Neural progenitor cell (in vitro differentiated cells): ENCODE results near the gene PEPD. TPM values are rescaled to one million over a fixed set of nuclear protein-coding genes. Genes with fewer than 3 reads are reported as not detected.
A peak's percentile ranks its signal among the peaks of the same experiment; 100 is the strongest.
"Not testable (repeated sequence)": the region's sequence is repeated elsewhere in the genome, so short reads cannot be mapped to it uniquely, and the experiment has no call there.

ENCODE experiments used
- DNase-seq: peaks from one replicate; pipeline ENCODE4 v3.0.0-alpha.2; 2016; ENCODE audit warnings: low spot score
- H2AFZ ChIP-seq: fragments of 200-600 bp; sonication (generic); replicated peaks from 2 replicates; pipeline ENCODE4 v1.6.1; 2016; ENCODE audit warnings: antibody characterized with exemption
- H3F3A ChIP-seq: fragments of 200-600 bp; sonication (generic); 2 replicates; pipeline ENCODE4 v1.6.1; 2016; ENCODE audit warnings: antibody characterized with exemption, low read depth
- H3K27ac ChIP-seq: fragments of 200-600 bp; sonication (generic); 2 replicates; pipeline ENCODE4 v1.5.1; 2016; ENCODE audit warnings: mild to moderate bottlenecking
- H3K27me3 ChIP-seq: fragments of 200-600 bp; sonication (generic); 2 replicates; pipeline ENCODE4 v1.6.1; 2016; ENCODE audit warnings: mild to moderate bottlenecking, moderate library complexity
- H3K36me3 ChIP-seq: fragments of 200-600 bp; sonication (generic); 2 replicates; pipeline ENCODE4 v1.5.1; 2016
- H3K4me1 ChIP-seq: fragments of 200-600 bp; sonication (generic); 2 replicates; pipeline ENCODE4 v1.6.1; 2016; ENCODE audit warnings: mixed run types
- H3K4me2 ChIP-seq: fragments of 200-600 bp; sonication (generic); 2 replicates; pipeline ENCODE4 v1.6.1; 2016
- H3K4me3 ChIP-seq: fragments of 200-600 bp; sonication (generic); 2 replicates; pipeline ENCODE4 v1.5.1; 2016
- H3K79me2 ChIP-seq: fragments of 200-600 bp; sonication (generic); 2 replicates; pipeline ENCODE4 v1.6.1; 2016; ENCODE audit warnings: low read depth
- H3K9ac ChIP-seq: fragments of 200-600 bp; sonication (generic); 2 replicates; pipeline ENCODE4 v1.6.1; 2016
- H3K9me3 ChIP-seq: fragments of 200-600 bp; sonication (generic); 2 replicates; pipeline ENCODE4 v1.5.1; 2016; ENCODE audit warnings: low read depth
- H4K20me1 ChIP-seq: fragments of 200-600 bp; sonication (generic); 2 replicates; pipeline ENCODE4 v1.6.1; 2016; ENCODE audit warnings: low read depth
- H3K27ac Mint-ChIP-seq: 3 replicates; pipeline ENCODE4 v1.8.0; 2021; ENCODE audit warnings: mixed read lengths
- H3K27me3 Mint-ChIP-seq: 2 replicates; pipeline ENCODE4 v1.8.0; 2022; ENCODE audit warnings: low read depth, mild to moderate bottlenecking, inconsistent platforms, moderate library complexity, mixed read lengths; ENCODE audit not compliant: insufficient read depth
- H3K36me3 Mint-ChIP-seq: 3 replicates; pipeline ENCODE4 v1.8.0; 2021; ENCODE audit warnings: mixed read lengths
- H3K4me1 Mint-ChIP-seq: 3 replicates; pipeline ENCODE4 v1.8.0; 2021; ENCODE audit warnings: mixed read lengths
- H3K4me3 Mint-ChIP-seq: 3 replicates; pipeline ENCODE4 v1.8.0; 2021; ENCODE audit warnings: mild to moderate bottlenecking, moderate library complexity, mixed read lengths
- H3K9me3 Mint-ChIP-seq: 3 replicates; pipeline ENCODE4 v1.8.0; 2020; ENCODE audit warnings: mixed read lengths
- EZH2 ChIP-seq: fragments of 200-600 bp; sonication (generic); IDR thresholded peaks from 2 replicates; pipeline ENCODE4 v1.6.1; 2017; ENCODE audit warnings: antibody characterized with exemption, mild to moderate bottlenecking, moderate library complexity
- EZH2phosphoT487 ChIP-seq: fragments of 200-600 bp; sonication (generic); IDR thresholded peaks from 2 replicates; pipeline ENCODE4 v1.6.1; 2017; ENCODE audit warnings: antibody characterized with exemption
- total RNA-seq: library from RNA; depleted of rRNA; stranded (reverse); fragments of >200 nt; gene quantifications from 2 replicates; pipeline ENCODE4 v1.2.3, GENCODE V29; 2015; ENCODE audit warnings: low replicate concordance
- TF ChIP-seq, protein P1 (sequence below): fragments of 200-600 bp; sonication (generic); IDR thresholded peaks from 2 replicates; pipeline ENCODE4 v1.5.1; 2017; ENCODE audit warnings: antibody characterized with exemption, mild to moderate bottlenecking

The PEPD gene
- total RNA-seq, 1 donor from 2014 or later: 47.0 TPM

DNA sequence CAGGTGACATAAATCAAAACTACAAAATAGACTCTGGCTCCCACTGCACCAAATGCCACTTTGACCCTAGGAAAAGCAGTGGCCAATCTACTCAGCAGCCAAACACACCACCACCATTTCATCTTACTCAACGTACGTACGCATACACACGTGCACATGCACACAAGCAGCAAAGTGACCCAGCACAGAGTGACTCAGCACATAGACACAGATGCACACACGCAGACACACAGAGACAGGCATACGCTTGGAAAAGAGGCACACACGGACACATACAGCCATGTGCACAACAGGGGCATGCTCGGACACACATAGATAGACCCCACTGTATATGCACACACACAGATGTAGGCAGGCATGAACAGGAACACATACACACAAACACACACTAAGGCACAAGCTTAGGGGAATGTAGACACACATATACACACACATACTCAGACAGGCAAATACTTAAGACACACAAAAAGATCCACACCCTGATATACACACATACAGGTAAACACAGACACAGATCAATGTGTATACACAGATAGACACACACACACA is 37.3 kb downstream of the PEPD start:
- H3K27me3 ChIP-seq: no peaks in the 10 kb centered on the region
- Mint-ChIP-seq H3K9me3 (peaks cover 3% of the 10 kb centered on the region), H3K4me3 (no peak overlapping the region), H3K27me3 (peaks cover 2% of the 10 kb centered on the region), H3K4me1 (no peaks in the 10 kb centered on the region), H3K36me3 (peaks cover 6% of the 10 kb centered on the region), H3K27ac (peak overlapping the region; percentile 8)
- no peak overlapping the region for H3K4me2 ChIP-seq
- no peak for DNase-seq
- H4K20me1 ChIP-seq: peaks cover 3% of the 10 kb centered on the region
- no peaks in the 10 kb centered on the region for H3K79me2 ChIP-seq
- TF ChIP-seq, protein P1, sequence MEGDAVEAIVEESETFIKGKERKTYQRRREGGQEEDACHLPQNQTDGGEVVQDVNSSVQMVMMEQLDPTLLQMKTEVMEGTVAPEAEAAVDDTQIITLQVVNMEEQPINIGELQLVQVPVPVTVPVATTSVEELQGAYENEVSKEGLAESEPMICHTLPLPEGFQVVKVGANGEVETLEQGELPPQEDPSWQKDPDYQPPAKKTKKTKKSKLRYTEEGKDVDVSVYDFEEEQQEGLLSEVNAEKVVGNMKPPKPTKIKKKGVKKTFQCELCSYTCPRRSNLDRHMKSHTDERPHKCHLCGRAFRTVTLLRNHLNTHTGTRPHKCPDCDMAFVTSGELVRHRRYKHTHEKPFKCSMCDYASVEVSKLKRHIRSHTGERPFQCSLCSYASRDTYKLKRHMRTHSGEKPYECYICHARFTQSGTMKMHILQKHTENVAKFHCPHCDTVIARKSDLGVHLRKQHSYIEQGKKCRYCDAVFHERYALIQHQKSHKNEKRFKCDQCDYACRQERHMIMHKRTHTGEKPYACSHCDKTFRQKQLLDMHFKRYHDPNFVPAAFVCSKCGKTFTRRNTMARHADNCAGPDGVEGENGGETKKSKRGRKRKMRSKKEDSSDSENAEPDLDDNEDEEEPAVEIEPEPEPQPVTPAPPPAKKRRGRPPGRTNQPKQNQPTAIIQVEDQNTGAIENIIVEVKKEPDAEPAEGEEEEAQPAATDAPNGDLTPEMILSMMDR: no peak
- TF ChIP-seq EZH2 (no peak), EZH2phosphoT487 (no peak)
- H3K27ac ChIP-seq: no peak overlapping the region
- no peak overlapping the region for H3K9ac ChIP-seq
- no peaks in the 10 kb centered on the region for H3K36me3 ChIP-seq
- H3K4me3 ChIP-seq: no peak overlapping the region
- no peaks in the 10 kb centered on the region for H3K9me3 ChIP-seq
- no peaks in the 10 kb centered on the region for H3K4me1 ChIP-seq
- no peaks in the 10 kb centered on the region for H3F3A ChIP-seq
- H2AFZ ChIP-seq: no peak overlapping the region

DNA sequence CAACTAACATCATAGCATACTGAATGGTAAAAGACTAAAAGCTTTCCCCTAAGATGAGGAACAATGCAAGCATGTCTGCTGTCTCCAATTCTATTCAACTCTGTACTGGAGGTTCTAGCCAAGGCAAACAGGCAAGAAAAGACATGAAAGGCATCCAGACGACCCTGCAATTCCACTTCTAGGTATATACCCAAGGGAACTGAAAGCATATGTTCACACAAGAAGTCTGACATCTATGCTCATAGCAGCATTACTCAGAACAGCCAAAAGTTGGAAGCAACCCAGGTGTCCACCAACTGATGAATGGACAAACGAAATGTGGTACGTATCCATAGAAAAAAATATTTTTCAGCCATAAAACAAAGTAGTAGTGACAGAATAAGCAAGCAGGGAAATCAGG is 39.1 kb downstream of the PEPD start:
- no peaks in the 10 kb centered on the region for H3K27me3 ChIP-seq
- peaks cover 6% of the 10 kb centered on the region for H3K36me3 Mint-ChIP-seq
- no peak for DNase-seq
- no peak overlapping the region for H3K4me3 ChIP-seq
- H4K20me1 ChIP-seq: peaks cover 3% of the 10 kb centered on the region
- no peak overlapping the region for H3K4me2 ChIP-seq
- no peaks in the 10 kb centered on the region for H3K36me3 ChIP-seq
- no peaks in the 10 kb centered on the region for H3K4me1 ChIP-seq
- peaks cover 2% of the 10 kb centered on the region for H3K27me3 Mint-ChIP-seq
- no peak for TF ChIP-seq EZH2
- peaks cover 3% of the 10 kb centered on the region for H3K9me3 Mint-ChIP-seq
- H3K9ac ChIP-seq: no peak overlapping the region
- no peaks in the 10 kb centered on the region for H3K79me2 ChIP-seq
- H3K4me1 Mint-ChIP-seq: no peaks in the 10 kb centered on the region
- no peaks in the 10 kb centered on the region for H3F3A ChIP-seq
- no peak overlapping the region for H2AFZ ChIP-seq
- H3K27ac Mint-ChIP-seq: no peak overlapping the region
- no peaks in the 10 kb centered on the region for H3K9me3 ChIP-seq
- H3K4me3 Mint-ChIP-seq: no peak overlapping the region
- no peak overlapping the region for H3K27ac ChIP-seq

DNA sequence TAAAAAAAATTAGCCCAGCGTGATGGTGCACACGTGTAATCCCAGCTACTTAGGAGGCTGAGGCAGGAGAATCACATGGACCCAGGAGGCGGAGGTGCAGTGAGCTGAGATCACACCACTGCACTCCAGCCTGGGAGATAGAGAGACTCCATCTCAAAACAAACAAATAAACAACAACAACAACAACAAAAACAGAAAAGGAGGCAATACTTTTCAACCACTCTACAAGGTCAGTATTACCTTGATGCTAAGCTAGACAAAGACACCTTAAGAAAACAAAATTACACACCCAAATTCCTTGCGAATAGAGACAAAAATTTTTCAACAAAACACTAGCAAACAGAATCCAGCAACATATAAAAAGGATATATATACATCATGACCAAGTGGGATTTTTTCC is 39.7 kb downstream of the PEPD start:
- Histone ChIP-seq H3K4me3 (no peak overlapping the region), H3K4me2 (no peak overlapping the region), H3K4me1 (no peaks in the 10 kb centered on the region), H2AFZ (no peak overlapping the region), H4K20me1 (peaks cover 3% of the 10 kb centered on the region), H3K27me3 (no peaks in the 10 kb centered on the region), H3F3A (no peaks in the 10 kb centered on the region), H3K79me2 (no peaks in the 10 kb centered on the region), H3K27ac (no peak overlapping the region), H3K36me3 (no peaks in the 10 kb centered on the region), H3K9me3 (no peaks in the 10 kb centered on the region), H3K9ac (no peak overlapping the region)
- no peak for DNase-seq
- H3K9me3 Mint-ChIP-seq: peaks cover 3% of the 10 kb centered on the region
- H3K4me1 Mint-ChIP-seq: no peaks in the 10 kb centered on the region
- H3K4me3 Mint-ChIP-seq: no peak overlapping the region
- H3K27ac Mint-ChIP-seq: no peak overlapping the region
- peaks cover 2% of the 10 kb centered on the region for H3K27me3 Mint-ChIP-seq
- TF ChIP-seq, protein P1: no peak
- TF ChIP-seq EZH2 (no peak), EZH2phosphoT487 (no peak)
- H3K36me3 Mint-ChIP-seq: peaks cover 6% of the 10 kb centered on the region

DNA sequence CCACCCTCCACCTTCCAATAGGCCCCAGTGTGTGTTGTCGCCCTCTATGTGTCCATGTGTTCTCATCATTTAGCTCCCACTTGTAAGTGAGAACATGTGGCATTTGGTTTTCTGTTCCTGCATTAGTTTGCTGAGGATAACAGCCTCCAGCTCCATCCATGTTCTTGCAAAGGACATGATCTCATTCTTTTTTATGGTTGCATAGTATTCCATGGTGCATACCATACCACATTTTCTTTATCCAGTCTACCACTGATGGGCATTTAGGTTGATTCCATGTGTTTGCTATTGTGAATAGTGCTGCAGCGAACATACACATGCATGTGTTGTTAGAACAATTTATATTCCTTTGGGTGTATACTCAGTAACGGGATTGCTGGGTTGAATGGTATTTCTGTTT is 42.0 kb downstream of the PEPD start:
- H3K9ac ChIP-seq, H3K27ac ChIP-seq, H3K9me3 ChIP-seq, H3K27ac Mint-ChIP-seq, H3K4me3 ChIP-seq, H3K36me3 Mint-ChIP-seq, H3K27me3 ChIP-seq, H4K20me1 ChIP-seq, H3K4me3 Mint-ChIP-seq, DNase-seq, H3K4me2 ChIP-seq, H3K79me2 ChIP-seq, H2AFZ ChIP-seq, H3K4me1 ChIP-seq, H3K4me1 Mint-ChIP-seq, H3K36me3 ChIP-seq, H3F3A ChIP-seq, H3K27me3 Mint-ChIP-seq, H3K9me3 Mint-ChIP-seq: not testable (repeated sequence)
